Mononuclear cell (primary cell): ENCODE measurements around the gene WHRN. TPM values are rescaled to one million over a fixed set of nuclear protein-coding genes. Genes with fewer than 3 reads are reported as not detected.

Experiments used
- H3K27me3 ChIP-seq: 2 replicates; pipeline ENCODE4 v1.6.0; 2011; ENCODE audit warnings: low read length, control low read depth; ENCODE audit not compliant: insufficient read depth
- H3K4me1 ChIP-seq: 2 replicates; pipeline ENCODE4 v1.5.1; 2011; ENCODE audit warnings: mild to moderate bottlenecking, low read length, control low read depth; ENCODE audit not compliant: insufficient read depth
- H3K4me3 ChIP-seq: 2 replicates; pipeline ENCODE4 v1.5.1; 2011; ENCODE audit warnings: mild to moderate bottlenecking, low read length, moderate library complexity
- H3K9me3 ChIP-seq: 2 replicates; pipeline ENCODE4 v1.5.1; 2011; ENCODE audit warnings: low read depth, mild to moderate bottlenecking, control low read depth, low read length
- total RNA-seq: library from RNA; depleted of rRNA; stranded (reverse); fragments of >200 nt; gene quantifications from one replicate; pipeline ENCODE4 v1.2.3, GENCODE V29; 2012

WHRN gene
- total RNA-seq, 1 donor, result 4.7 TPM

DNA sequence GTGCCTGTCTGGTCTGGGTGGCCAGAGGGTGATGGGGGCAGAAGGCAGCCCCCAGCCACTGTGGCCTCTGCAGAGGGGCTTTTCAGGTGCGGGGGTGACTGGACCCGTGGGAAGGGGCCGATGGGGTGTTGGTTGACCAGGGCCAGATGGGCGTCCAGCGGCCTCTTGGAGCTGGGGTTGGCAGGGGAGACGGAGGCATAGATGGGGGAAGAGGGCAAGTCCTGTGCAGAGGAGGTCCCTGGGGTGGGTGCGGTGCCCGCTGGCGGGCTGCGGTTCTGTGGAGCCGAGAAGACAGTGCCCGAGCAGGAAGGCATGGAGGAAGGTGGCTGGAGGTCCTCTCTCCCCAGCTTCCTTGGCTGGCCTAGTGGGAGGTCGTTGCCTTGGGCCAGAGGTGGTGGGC lies 98.8 kb downstream of the WHRN start:
- Histone ChIP-seq H3K27me3 (no peaks in the 10 kb centered on the region), H3K4me3 (no peak overlapping the region), H3K4me1 (peaks cover 8% of the 10 kb centered on the region), H3K9me3 (no peaks in the 10 kb centered on the region)

DNA sequence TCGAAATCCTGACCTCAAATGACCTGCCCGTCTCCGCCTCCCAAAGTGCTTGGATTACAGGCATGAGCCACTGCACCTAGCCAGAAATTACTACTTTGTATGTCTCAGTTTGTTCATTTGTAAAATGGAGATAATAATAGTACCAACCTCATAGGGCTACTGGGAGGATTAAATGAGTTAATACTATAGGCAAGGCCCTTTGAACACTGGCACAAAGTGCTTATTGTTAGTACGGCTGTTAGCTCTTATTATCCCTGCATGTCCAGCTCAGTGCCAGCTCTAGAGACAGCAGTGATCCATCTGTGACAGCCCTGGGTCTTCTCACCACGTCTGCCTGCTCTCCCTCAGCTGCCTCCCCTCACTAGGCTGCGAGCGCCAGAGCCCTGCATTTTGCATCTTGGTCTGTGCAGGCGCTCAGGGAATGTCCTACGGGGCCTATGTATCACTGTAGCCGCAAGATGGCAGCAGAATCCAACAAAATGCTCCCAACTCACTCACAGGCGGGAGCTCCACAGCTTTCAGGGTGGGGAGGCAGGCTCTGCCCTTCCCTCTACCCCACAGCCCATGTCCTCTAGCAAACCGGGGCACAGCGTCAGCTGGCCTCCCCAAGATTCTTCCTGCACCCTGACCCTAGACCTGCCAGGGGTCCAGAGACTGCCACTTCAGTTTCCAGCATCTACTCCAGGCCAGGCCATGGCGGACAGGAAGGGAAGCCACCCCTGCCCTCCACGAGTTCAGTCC lies 99.8 kb downstream of the WHRN start:
- Histone ChIP-seq H3K27me3 (no peaks in the 10 kb centered on the region), H3K4me1 (peaks cover 8% of the 10 kb centered on the region), H3K4me3 (no peak overlapping the region)

GRCh38 chr9:114404531-114404930 lies 100.7 kb downstream of the WHRN start:
- Histone ChIP-seq H3K4me3 (no peak overlapping the region), H3K9me3 (no peaks in the 10 kb centered on the region), H3K4me1 (peaks cover 8% of the 10 kb centered on the region), H3K27me3 (no peaks in the 10 kb centered on the region)

More for the DNA sequence above, 99.8 kb downstream of the WHRN start:
- no peaks in the 10 kb centered on the region for H3K9me3 ChIP-seq

GRCh38 chr9:114403153-114403756 lies 102.0 kb downstream of the WHRN start:
- Histone ChIP-seq H3K4me3 (no peak overlapping the region), H3K9me3 (no peaks in the 10 kb centered on the region), H3K27me3 (no peaks in the 10 kb centered on the region), H3K4me1 (peaks cover 13% of the 10 kb centered on the region)

DNA sequence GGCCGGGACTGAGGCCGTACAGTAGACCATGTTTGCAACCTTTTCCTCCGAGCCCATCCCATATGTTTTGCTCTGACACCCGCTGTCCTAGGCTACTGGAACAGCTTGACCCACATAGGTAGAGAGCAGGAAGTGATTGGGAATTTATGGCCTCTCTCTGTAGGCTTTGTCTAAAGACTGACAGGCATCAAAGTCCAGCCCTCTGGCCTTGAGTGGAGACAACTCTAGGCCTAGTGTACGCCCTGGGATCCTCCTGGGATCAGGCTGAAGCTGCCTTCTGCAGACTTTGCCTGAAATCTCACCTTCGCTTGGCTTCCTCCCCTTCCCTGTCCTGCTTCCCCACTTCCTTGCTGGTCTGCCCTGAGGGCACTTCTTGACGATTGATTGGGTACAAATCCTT lies 103.9 kb downstream of the WHRN start:
- Histone ChIP-seq H3K27me3 (no peaks in the 10 kb centered on the region), H3K4me1 (peaks cover 27% of the 10 kb centered on the region), H3K4me3 (no peak overlapping the region), H3K9me3 (no peaks in the 10 kb centered on the region)

DNA sequence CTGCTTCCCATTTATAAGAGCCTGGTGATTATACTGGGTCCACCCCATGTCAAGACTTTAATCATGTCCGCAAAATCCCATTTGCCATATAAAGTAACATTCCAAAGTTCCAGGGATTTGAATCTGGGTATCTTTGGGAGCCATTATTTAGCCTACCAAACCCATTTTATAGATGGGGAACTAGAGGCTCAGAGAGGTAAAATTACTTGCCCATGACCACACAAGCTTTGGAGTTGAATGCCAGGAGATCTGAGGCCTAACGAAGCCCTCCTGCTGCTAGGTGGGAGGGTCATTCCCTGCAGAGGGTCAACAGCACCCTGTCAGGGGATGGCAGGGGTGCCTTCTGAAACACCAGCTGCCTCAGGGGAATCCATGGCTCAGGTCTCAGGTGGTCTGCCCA lies 104.5 kb downstream of the WHRN start:
- H3K9me3 ChIP-seq, result no peaks in the 10 kb centered on the region
- H3K4me1 ChIP-seq, result peaks cover 30% of the 10 kb centered on the region
- no peaks in the 10 kb centered on the region for H3K27me3 ChIP-seq
- no peak overlapping the region for H3K4me3 ChIP-seq

DNA sequence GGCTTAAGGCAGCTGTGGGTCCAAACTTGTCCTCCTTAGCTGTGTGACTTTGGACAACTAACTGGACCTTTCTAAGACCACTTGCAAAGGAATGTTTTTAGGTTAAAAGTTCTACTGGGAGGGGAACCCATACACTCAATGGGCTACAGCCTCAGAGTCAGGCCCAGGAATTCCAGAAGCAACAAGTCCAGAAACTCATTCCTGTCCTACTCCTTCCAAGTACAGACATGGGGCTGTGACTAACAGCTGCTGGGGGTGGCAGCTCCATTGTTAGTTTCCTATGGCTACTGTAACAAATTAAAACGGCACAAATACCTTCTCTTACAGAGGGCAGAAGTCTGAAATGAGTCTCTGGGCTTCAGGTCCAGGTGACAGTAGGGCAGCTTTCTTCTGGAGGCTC lies 105.1 kb downstream of the WHRN start:
- peaks cover 30% of the 10 kb centered on the region for H3K4me1 ChIP-seq
- H3K9me3 ChIP-seq, result no peaks in the 10 kb centered on the region
- no peaks in the 10 kb centered on the region for H3K27me3 ChIP-seq
- H3K4me3 ChIP-seq, result no peak overlapping the region

DNA sequence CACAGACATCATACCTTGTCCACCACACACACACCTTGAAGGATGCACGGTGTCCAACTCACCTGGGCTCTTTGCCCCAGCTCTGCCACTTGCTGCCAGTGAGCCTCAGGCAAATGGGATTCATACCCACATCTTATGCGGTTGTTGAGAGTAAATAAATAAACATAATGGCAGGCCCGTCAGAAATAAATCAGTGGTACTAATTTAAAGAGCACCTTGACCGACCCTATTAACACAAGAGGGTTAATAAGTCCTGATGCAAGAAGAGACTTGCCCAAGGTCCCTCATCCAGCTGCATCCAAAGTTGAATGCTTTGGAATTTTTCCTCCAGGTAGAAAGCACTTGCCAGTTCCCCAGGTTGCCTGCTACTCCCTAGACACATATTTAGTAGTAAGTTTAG lies 105.9 kb downstream of the WHRN start:
- H3K4me1 ChIP-seq, result peaks cover 39% of the 10 kb centered on the region
- no peaks in the 10 kb centered on the region for H3K27me3 ChIP-seq
- no peaks in the 10 kb centered on the region for H3K9me3 ChIP-seq
- no peak overlapping the region for H3K4me3 ChIP-seq

DNA sequence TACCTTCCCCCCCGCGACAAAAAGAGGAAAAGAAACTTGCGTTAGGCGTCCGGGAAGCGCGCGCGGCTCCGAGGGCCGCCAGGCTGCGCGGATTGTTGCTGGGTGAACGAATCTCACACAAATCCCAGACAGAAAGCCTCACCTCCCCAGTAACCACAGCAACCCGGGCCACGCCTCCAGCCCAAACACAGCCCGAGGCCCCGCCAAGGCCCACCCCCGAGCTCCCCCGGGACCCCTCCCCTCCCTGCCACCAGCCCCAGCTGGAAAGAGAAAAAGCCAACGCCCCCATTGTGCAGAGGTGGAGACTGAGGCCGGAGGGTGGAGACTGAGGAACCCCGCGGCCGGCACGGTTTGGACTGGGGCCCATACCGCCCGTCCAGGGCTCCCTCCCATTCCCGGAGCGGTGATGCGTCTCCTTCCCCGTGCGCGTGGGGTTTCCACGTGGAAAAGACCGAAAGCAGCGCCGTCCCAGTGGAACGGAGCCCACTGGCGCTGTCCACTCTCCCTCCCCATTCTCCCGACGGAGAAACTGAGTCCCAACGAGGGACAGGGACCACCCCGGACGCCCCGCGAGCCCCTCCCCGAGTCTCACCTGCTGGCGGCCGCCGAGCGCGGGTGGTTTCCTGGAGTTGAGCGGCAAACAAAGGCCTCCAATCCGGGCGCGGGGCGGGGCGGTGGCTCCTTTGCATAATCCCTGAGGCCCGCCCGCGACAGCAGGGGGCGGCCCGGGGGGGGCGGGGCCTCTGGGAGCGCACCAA lies 107.2 kb downstream of the WHRN start:
- Histone ChIP-seq H3K4me1 (peaks cover 51% of the 10 kb centered on the region), H3K9me3 (no peaks in the 10 kb centered on the region), H3K27me3 (no peaks in the 10 kb centered on the region), H3K4me3 (peak overlapping the region; percentile 91)

- no peaks in the 10 kb centered on the region for H3K9me3 ChIP-seq
- H3K4me3 ChIP-seq, result peak overlapping the region; percentile 91
- H3K27me3 ChIP-seq, result no peaks in the 10 kb centered on the region
- peaks cover 58% of the 10 kb centered on the region for H3K4me1 ChIP-seq
Observed at GRCh38 chr9:114397219-114397847, 107.9 kb downstream of the WHRN start.

DNA sequence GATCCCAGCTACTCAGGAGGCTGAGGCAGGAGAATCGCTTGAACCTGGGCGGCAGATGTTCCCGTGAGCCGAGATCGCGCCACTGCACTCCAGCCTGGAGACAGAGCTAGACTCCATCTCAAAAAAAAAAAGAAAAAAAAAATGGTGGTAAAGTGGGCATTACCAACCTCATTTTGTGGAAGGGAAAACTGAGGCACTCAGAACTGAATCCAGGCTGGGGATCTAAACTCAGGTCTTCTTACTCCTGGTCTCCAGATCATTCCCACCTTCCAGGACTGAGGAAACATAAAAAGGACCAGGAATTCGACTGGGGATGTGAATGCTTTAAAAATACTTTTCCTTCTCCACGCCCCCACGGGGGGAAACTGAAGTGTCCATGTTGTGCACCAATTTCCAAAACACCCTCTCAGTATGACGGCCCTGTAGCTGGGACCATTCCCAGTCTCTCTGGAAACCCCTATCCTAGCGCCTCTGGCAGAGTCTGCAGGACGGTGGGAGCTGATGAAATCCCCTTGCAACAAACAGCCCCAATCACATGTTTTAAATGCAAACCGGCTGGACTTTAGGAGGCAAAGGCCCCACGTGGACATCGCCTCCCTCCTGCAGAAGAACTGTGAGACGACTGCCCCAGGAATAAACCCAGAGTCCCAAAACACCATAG lies 108.6 kb downstream of the WHRN start:
- no peaks in the 10 kb centered on the region for H3K9me3 ChIP-seq
- peaks cover 64% of the 10 kb centered on the region for H3K4me1 ChIP-seq
- no peaks in the 10 kb centered on the region for H3K27me3 ChIP-seq
- H3K4me3 ChIP-seq, result peak overlapping the region; percentile 91

DNA sequence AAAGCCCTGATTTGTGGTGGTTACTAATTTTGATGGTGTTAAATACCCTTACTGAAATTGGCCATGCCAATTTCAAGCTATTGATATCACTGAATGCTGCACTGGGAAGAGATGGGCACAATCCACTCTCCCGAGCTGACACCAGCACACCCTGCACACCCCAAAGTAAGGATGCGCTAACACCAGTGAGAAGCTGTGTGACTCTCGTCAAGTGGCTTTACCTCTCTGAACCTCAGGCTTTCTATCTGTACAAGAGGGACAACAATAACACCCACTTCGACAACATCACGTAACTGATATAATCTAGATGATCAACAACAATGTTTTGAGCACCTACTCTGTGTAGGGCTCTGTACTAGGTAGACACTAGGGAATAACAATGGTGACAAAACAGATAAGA lies 109.5 kb downstream of the WHRN start:
- no peaks in the 10 kb centered on the region for H3K27me3 ChIP-seq
- H3K9me3 ChIP-seq, result no peaks in the 10 kb centered on the region
- H3K4me1 ChIP-seq, result peaks cover 71% of the 10 kb centered on the region
- no peak overlapping the region for H3K4me3 ChIP-seq

GRCh38 chr9:114395334-114395617 lies 110.0 kb downstream of the WHRN start:
- no peaks in the 10 kb centered on the region for H3K27me3 ChIP-seq
- H3K4me3 ChIP-seq, result no peak overlapping the region
- H3K4me1 ChIP-seq, result peaks cover 76% of the 10 kb centered on the region
- H3K9me3 ChIP-seq, result no peaks in the 10 kb centered on the region

- no peak overlapping the region for H3K4me3 ChIP-seq
- H3K9me3 ChIP-seq, result no peaks in the 10 kb centered on the region
- no peaks in the 10 kb centered on the region for H3K27me3 ChIP-seq
- peaks cover 82% of the 10 kb centered on the region for H3K4me1 ChIP-seq
Observed at GRCh38 chr9:114394523-114395333, 110.5 kb downstream of the WHRN start.
